Osteocyte (in vitro differentiated cells): ENCODE results near the gene FBXO38. TPM values are rescaled to one million over a fixed set of nuclear protein-coding genes. Genes with fewer than 3 reads are reported as not detected.

ENCODE experiments used
- DNase-seq: peaks from one replicate; pipeline ENCODE4 v3.0.0; 2021; ENCODE audit warnings: mixed read lengths; ENCODE audit not compliant: unreplicated experiment; ENCODE audit errors: extremely low spot score
- H3K27ac Mint-ChIP-seq: one replicate; pipeline ENCODE4 v1.8.0; 2021; ENCODE audit warnings: mild to moderate bottlenecking, mixed read lengths; ENCODE audit not compliant: unreplicated experiment
- H3K27me3 Mint-ChIP-seq: one replicate; pipeline ENCODE4 v1.8.0; 2021; ENCODE audit warnings: mixed read lengths; ENCODE audit not compliant: unreplicated experiment
- H3K36me3 Mint-ChIP-seq: one replicate; pipeline ENCODE4 v1.8.0; 2021; ENCODE audit warnings: mixed read lengths; ENCODE audit not compliant: unreplicated experiment
- H3K4me1 Mint-ChIP-seq: one replicate; pipeline ENCODE4 v1.8.0; 2021; ENCODE audit warnings: mixed read lengths; ENCODE audit not compliant: unreplicated experiment
- H3K4me3 Mint-ChIP-seq: one replicate; pipeline ENCODE4 v1.8.0; 2021; ENCODE audit warnings: mild to moderate bottlenecking, moderate library complexity, mixed read lengths; ENCODE audit not compliant: unreplicated experiment
- H3K9me3 Mint-ChIP-seq: one replicate; pipeline ENCODE4 v1.8.0; 2021; ENCODE audit warnings: mixed read lengths; ENCODE audit not compliant: unreplicated experiment
- total RNA-seq: library from RNA; stranded (reverse); gene quantifications from 2 replicates; pipeline ENCODE4 v1.2.1, GENCODE V29; 2021
- TF ChIP-seq, protein P1 (sequence below): fragments of 200-600 bp; sonication (generic); IDR thresholded peaks from 2 replicates; pipeline ENCODE4 v1.5.0; 2021; ENCODE audit warnings: antibody characterized with exemption, mild to moderate bottlenecking, moderate library complexity

FBXO38 gene
- total RNA-seq, 1 donor from 2014 or later: 50.1 TPM

DNA sequence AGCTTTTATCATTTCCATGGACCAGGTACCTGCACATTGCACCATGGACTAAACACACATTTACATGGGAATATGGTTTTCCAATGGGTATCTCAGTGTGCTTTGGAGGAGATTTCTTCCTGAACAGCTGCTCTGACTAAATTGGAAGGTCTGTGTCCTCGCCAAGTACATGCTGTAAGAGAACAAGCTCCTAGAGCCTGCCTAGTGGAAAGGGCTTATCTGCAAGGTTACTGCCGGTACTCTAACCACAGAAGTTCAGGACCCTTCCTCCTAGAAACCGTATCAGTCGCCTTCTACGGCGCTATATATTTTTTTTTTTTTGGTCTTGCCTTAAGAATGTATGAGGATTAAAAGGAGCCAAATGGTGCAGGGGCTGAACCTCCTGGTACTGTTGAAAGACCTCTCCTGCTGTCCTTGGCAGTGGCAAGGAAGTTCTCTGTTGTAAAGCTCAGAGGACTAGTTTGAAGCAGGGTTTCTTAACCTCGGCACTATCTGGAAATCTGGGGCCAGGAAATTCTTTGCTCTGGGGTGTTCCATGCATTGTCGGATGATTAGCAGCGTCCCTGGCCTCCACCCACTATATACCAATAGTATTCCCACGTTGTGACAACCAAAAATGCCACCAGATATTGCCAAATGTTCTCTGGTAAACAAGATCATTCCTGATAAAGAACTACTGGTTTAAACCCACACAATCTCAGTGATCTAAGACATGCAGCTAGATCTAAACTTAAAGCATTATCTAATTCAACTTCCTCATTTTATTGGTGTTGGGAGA is 107.4 kb downstream of the FBXO38 start:
- no peaks in the 10 kb centered on the region for H3K36me3 Mint-ChIP-seq
- no peaks in the 10 kb centered on the region for H3K9me3 Mint-ChIP-seq
- H3K4me3 Mint-ChIP-seq: no peak overlapping the region
- DNase-seq: no peak
- H3K27ac Mint-ChIP-seq: no peak overlapping the region
- no peaks in the 10 kb centered on the region for H3K4me1 Mint-ChIP-seq
- TF ChIP-seq, protein P1, sequence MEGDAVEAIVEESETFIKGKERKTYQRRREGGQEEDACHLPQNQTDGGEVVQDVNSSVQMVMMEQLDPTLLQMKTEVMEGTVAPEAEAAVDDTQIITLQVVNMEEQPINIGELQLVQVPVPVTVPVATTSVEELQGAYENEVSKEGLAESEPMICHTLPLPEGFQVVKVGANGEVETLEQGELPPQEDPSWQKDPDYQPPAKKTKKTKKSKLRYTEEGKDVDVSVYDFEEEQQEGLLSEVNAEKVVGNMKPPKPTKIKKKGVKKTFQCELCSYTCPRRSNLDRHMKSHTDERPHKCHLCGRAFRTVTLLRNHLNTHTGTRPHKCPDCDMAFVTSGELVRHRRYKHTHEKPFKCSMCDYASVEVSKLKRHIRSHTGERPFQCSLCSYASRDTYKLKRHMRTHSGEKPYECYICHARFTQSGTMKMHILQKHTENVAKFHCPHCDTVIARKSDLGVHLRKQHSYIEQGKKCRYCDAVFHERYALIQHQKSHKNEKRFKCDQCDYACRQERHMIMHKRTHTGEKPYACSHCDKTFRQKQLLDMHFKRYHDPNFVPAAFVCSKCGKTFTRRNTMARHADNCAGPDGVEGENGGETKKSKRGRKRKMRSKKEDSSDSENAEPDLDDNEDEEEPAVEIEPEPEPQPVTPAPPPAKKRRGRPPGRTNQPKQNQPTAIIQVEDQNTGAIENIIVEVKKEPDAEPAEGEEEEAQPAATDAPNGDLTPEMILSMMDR: no peak
- H3K27me3 Mint-ChIP-seq: peaks cover 69% of the 10 kb centered on the region

DNA sequence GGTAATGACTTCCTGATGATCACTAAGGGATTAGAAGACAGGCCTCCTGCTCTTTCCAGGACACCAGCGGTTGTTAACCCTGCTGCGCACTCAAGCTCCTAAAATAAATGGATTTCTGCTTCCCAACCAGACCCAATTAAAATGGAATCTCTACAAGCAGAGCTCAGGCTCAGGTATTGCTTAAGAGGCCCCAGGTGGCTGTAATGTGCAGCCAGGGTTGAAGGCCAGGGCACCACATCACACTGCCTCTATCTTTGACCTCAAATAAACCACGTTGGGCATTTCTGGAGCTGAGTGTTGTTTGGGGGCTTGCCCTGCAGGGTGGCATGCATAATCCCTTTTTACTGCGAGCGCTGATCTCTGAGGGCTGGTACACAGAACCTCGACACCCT is 108.0 kb downstream of the FBXO38 start:
- Mint-ChIP-seq H3K4me1 (no peaks in the 10 kb centered on the region), H3K27ac (no peak overlapping the region), H3K9me3 (no peaks in the 10 kb centered on the region), H3K27me3 (peaks cover 68% of the 10 kb centered on the region), H3K36me3 (no peaks in the 10 kb centered on the region), H3K4me3 (no peak overlapping the region)
- TF ChIP-seq, protein P1: no peak
- DNase-seq: no peak

DNA sequence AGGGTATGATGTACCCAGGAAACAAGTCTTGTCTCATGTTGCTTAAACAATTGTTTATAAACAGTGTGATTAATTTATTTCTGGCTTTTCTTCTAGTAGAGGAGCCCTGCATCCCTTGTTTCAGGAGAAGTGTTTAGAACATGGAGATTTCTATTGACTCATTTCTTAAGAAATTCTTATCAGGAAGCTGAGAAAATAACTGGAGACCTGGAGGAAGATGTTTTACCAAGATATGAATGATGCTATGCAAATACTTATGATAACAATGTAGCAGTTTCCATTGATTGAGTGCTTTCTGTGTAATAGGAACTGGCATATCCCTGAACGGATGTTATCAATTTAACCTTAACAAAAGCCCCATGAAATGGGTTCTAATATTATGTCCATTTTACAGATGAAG is 108.6 kb downstream of the FBXO38 start:
- Mint-ChIP-seq H3K27me3 (peaks cover 66% of the 10 kb centered on the region), H3K27ac (no peak overlapping the region), H3K9me3 (no peaks in the 10 kb centered on the region), H3K4me1 (no peaks in the 10 kb centered on the region), H3K4me3 (no peak overlapping the region), H3K36me3 (no peaks in the 10 kb centered on the region)
- no peak for DNase-seq
- TF ChIP-seq, protein P1: no peak

Other genes with a start within 250 kb of the FBXO38 start
- gene SPINK14, start 215.4 kb upstream of the FBXO38 start, total RNA-seq: not detected in 2 replicates
- not detected in 2 replicates for gene SPINK6, start 180.9 kb upstream of the FBXO38 start, total RNA-seq
- gene MARCOL, start 145.4 kb upstream of the FBXO38 start, total RNA-seq: not detected in 2 replicates
- gene SPINK13, start 115.2 kb upstream of the FBXO38 start, total RNA-seq: not detected in 2 replicates
- not detected in 2 replicates for gene SPINK7, start 71.5 kb upstream of the FBXO38 start, total RNA-seq
- gene SPINK9, start 48.4 kb upstream of the FBXO38 start, total RNA-seq: not detected in 2 replicates